Psoas muscle (tissue), 8 donors: Measurements from ENCODE around the gene CLPTM1L. TPM values are rescaled to one million over a fixed set of nuclear protein-coding genes. Genes with fewer than 3 reads are reported as not detected.

Experiments used
- ATAC-seq, 4 donors: fragments of 200-7000 bp; cut with Tn5 transposase; one replicate each; pipeline ENCODE4 v1.9.1; 2020; ENCODE audit warnings: moderate library complexity in 3 of 4, mild to moderate bottlenecking in 2 of 4
- DNase-seq, 2 donors: peaks; one replicate each; pipeline ENCODE4 v3.0.0-alpha.2; 2020
- H3K27ac ChIP-seq: fragments of 200-600 bp; one replicate; pipeline ENCODE4 v1.8.0; 2022
- H3K27me3 ChIP-seq, 3 donors: fragments of 200-600 bp in 1 of 3; one replicate each; pipeline versions ENCODE4 v1.6.1 to v1.8.0; 2013 to 2022; ENCODE audit warnings: low read length in 2 of 3, mild to moderate bottlenecking in 2 of 3, moderate library complexity in 1 of 3; ENCODE audit not compliant: insufficient read depth in 3 of 3
- H3K36me3 ChIP-seq, 2 donors: fragments of 200-600 bp in 1 of 2; one replicate each; pipeline versions ENCODE4 v1.6.1 to v1.8.0; 2013 to 2022; ENCODE audit warnings: low read depth in 1 of 2, mild to moderate bottlenecking in 1 of 2, moderate library complexity in 1 of 2; ENCODE audit not compliant: insufficient read depth in 1 of 2
- H3K4me1 ChIP-seq: fragments of 200-600 bp; one replicate; pipeline ENCODE4 v1.8.0; 2022
- H3K4me3 ChIP-seq: fragments of 200-600 bp; one replicate; pipeline ENCODE4 v1.8.0; 2022; ENCODE audit warnings: mild to moderate bottlenecking
- H3K9me3 ChIP-seq: fragments of 200-600 bp; one replicate; pipeline ENCODE4 v1.8.0; 2022
- CTCF ChIP-seq: fragments of 200-600 bp; IDR thresholded peaks from one replicate; pipeline ENCODE4 v1.8.0; 2022; ENCODE audit warnings: antibody characterized with exemption
- WGBS, 3 donors: extraction: QIAGEN DNeasy Blood & Tissue Kit; methylation state at CpG; one replicate each; pipeline versions ENCODE4 v1.1.6 to v1.1.7; 2013; 5-methylcytosine and 5-hydroxymethylcytosine counted together
- intact Hi-C, 2 donors: fragments of 100-400 bp; cut with DNase I; formaldehyde crosslinking; loops; one replicate each; pipeline versions ENCODE4 v1.11.0 to v1.14.2; 2022
- polyA plus RNA-seq, 3 donors: library from polyadenylated mRNA; stranded (reverse); fragments of 200-250 nt; gene quantifications; one replicate each; pipeline ENCODE4 v1.2.3, GENCODE V29; 2013
- total RNA-seq, 4 donors: library from RNA; stranded (reverse); fragmentation: NEBNext Ultra II Directional in 2 of 4; extraction: Animal tissue kit (Norgen Biotek cat#: 25700) in 2 of 4; gene quantifications; one replicate each; pipeline versions ENCODE4 v1.2.1 to v1.2.4, GENCODE V29; 2021 to 2023
- donor health status: healthy with polysubstance abuse.
- donor health status: DM: no; HTN: no; CAD: no; lungs with moderate emphysema.
- donor health status: Bipolar disorder and iron deficiency.
- donor health status: healthy.
- donor health status: DM: yes; HTN: yes; CAD: no.
- donor health status: DM: no; HTN: no; CAD: no.
- donor health status: DM: no; HTN: no; CAD: no.
- donor health status: DM: yes; HTN: yes; CAD: no.

Gene CLPTM1L
- total and polyA plus RNA-seq, 7 donors, result 24.2 to 92.4 (median 34.8) TPM

DNA sequence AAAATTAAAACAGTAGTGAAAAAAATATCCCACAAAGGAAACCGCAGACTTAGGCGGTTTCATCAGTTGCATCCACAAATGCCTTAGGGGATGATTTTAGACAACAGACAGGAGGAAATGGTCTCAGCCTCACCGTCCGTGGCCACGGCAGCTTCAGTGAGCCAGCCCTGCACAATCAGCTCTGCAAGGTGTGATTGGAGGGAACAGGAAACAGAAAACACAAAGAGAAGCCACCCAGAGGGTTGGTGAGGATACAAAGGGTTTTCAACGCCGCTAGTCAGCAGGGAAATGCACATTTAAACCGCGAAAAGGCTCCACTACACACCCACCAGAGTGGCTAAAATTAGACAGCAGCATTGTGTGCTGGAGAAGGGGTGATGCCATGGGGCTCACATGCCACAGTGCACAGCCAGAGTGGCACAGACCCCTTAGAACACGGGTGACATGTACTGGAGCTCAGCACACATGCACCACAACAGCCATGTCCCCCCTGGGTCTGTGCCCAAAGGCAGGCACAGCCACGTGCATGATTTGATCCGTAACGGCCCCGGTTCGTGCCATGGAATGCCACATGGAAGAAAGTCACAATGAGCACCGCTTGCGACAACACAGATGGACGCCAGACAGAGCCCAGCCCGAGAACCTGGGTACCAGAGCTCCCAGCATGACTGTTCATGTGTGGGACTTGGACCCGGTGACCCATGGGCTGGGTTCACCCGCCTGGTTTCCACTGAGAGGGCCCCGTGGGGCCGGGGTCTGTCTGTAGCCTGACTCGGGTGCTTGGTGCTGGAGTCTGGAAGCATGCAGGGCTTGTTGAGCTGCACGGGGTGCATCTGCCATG lies 31.7 kb downstream of the CLPTM1L start:
- Histone ChIP-seq H3K27ac (no peak overlapping the region), H3K4me3 (no peak overlapping the region), H3K36me3 (peaks cover 0 to 14% of the 10 kb centered on the region in 2 donors), H3K4me1 (no peaks in the 10 kb centered on the region), H3K9me3 (no peaks in the 10 kb centered on the region), H3K27me3 (peaks cover 0 to 24% (median 0%) of the 10 kb centered on the region in 3 donors)
- no peak for TF ChIP-seq CTCF
- DNase-seq (peak in 1 of 2 donors; percentile 30), ATAC-seq (no peak)
- 41 to 44% (median 43%) methylated on average over 25 of the region's 25 CpGs for WGBS, 3 donors
- intact Hi-C loops, result no loop called here

DNA sequence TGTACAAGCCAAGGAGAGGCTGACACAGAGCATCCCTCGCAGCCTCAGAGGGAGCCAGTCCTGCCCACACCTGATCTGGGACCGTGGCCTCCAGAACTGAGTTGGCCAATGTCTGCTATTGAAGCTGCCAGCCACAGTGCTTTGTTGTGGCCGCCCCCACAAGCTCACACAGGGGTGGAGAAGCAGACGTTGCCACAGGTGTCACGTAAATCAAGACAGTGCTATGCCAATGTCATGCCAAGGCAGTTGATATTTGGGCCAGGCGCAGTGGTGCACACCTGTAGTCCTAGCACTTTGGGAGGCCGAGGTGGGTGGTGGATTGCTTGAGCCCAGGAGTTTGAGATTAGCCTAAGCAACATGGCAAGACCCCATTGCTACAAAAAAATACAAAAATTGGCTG lies 32.7 kb downstream of the CLPTM1L start:
- peaks cover 0 to 4% of the 10 kb centered on the region in 2 donors for H3K36me3 ChIP-seq
- H3K9me3 ChIP-seq, result no peaks in the 10 kb centered on the region
- no peaks in the 10 kb centered on the region for H3K4me1 ChIP-seq
- DNase-seq (peak in 1 of 2 donors; percentile 8), ATAC-seq (no peak)
- no peak overlapping the region for H3K27ac ChIP-seq
- no peak overlapping the region for H3K4me3 ChIP-seq
- H3K27me3 ChIP-seq, result peaks cover 0 to 24% (median 0%) of the 10 kb centered on the region in 3 donors
- 76 to 88% (median 81%) methylated on average over 7 of the region's 7 CpGs for WGBS, 3 donors
- no peak for TF ChIP-seq CTCF
- intact Hi-C loops, result no loop called here

- Histone ChIP-seq H3K27me3 (peaks cover 0 to 24% (median 0%) of the 10 kb centered on the region in 3 donors), H3K27ac (no peak overlapping the region), H3K36me3 (no peaks in the 10 kb centered on the region), H3K9me3 (no peaks in the 10 kb centered on the region), H3K4me1 (no peaks in the 10 kb centered on the region), H3K4me3 (no peak overlapping the region)
- ATAC-seq (no peak), DNase-seq (no peak)
- intact Hi-C loops, result no loop called here
- 83 to 87% (median 86%) methylated on average over 15 of the region's 15 CpGs for WGBS, 3 donors
- no peak for TF ChIP-seq CTCF
Observed at GRCh38 chr5:1311439-1312055, 33.4 kb downstream of the CLPTM1L start.

DNA sequence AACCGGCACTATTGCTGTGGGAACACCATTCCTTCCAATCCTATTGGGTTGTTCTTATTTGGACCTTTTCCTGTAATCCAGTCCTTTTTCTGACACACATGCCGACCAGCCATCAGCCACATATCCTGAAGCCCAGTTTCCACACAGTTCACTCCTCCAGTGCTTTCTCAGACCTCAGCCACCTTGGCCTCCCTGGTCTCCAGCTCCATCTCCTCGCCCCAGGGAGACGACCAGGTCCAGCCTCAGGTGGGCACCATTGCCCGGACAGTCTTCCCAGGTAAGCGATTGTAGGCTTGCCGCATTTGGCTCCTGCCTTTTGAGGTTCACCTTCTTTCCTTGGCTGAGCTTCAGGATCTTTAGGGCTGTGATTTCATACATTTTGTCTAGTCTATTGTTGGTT lies 34.8 kb downstream of the CLPTM1L start:
- H3K36me3 ChIP-seq, result no peaks in the 10 kb centered on the region
- no peak for DNase-seq
- intact Hi-C loops, result no loop called here
- H3K27ac ChIP-seq, result no peak overlapping the region
- TF ChIP-seq CTCF, result no peak
- ATAC-seq, result no peak
- H3K27me3 ChIP-seq, result peaks cover 0 to 24% (median 0%) of the 10 kb centered on the region in 3 donors
- WGBS, 3 donors, result 83 to 89% (median 88%) methylated on average over 7 of the region's 7 CpGs
- H3K4me1 ChIP-seq, result no peaks in the 10 kb centered on the region
- no peak overlapping the region for H3K4me3 ChIP-seq
- H3K9me3 ChIP-seq, result no peaks in the 10 kb centered on the region
